Measurements from ENCODE around the gene CHCHD3.

GRCh38 chr7:132881317-132881716, 200.6 kb downstream of the CHCHD3 start:
- TF ChIP-seq, protein P1, sequence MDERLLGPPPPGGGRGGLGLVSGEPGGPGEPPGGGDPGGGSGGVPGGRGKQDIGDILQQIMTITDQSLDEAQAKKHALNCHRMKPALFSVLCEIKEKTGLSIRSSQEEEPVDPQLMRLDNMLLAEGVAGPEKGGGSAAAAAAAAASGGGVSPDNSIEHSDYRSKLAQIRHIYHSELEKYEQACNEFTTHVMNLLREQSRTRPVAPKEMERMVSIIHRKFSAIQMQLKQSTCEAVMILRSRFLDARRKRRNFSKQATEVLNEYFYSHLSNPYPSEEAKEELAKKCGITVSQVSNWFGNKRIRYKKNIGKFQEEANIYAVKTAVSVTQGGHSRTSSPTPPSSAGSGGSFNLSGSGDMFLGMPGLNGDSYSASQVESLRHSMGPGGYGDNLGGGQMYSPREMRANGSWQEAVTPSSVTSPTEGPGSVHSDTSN (CRISPR knock-in tag; IDR thresholded peaks at IDR 0.05; ENCODE audit: low read depth) = no peak
- TF ChIP-seq, protein P1 (tag; conservative IDR thresholded peaks at IDR 0.05; ENCODE audit: low read depth) = no peak
- no peak for TF ChIP-seq PRPF4 (IDR thresholded peaks at IDR 0.05; ENCODE audit: insufficient read depth, low read depth, low read length, poor library complexity, severe bottlenecking)
- no peak for TF ChIP-seq POLR2A (conservative IDR thresholded peaks at IDR 0.05)
- TF ChIP-seq FOS (IDR thresholded peaks at IDR 0.05; ENCODE audit: extremely low read depth, insufficient read length) = no peak
- no peak for TF ChIP-seq EP300 (IDR thresholded peaks at IDR 0.05; ENCODE audit: low read length)
- no peak for TF ChIP-seq ZNF239 (CRISPR knock-in tag; IDR thresholded peaks at IDR 0.05)
- TF ChIP-seq, protein P2, sequence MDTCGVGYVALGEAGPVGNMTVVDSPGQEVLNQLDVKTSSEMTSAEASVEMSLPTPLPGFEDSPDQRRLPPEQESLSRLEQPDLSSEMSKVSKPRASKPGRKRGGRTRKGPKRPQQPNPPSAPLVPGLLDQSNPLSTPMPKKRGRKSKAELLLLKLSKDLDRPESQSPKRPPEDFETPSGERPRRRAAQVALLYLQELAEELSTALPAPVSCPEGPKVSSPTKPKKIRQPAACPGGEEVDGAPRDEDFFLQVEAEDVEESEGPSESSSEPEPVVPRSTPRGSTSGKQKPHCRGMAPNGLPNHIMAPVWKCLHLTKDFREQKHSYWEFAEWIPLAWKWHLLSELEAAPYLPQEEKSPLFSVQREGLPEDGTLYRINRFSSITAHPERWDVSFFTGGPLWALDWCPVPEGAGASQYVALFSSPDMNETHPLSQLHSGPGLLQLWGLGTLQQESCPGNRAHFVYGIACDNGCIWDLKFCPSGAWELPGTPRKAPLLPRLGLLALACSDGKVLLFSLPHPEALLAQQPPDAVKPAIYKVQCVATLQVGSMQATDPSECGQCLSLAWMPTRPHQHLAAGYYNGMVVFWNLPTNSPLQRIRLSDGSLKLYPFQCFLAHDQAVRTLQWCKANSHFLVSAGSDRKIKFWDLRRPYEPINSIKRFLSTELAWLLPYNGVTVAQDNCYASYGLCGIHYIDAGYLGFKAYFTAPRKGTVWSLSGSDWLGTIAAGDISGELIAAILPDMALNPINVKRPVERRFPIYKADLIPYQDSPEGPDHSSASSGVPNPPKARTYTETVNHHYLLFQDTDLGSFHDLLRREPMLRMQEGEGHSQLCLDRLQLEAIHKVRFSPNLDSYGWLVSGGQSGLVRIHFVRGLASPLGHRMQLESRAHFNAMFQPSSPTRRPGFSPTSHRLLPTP (IDR thresholded peaks at IDR 0.05; ENCODE audit: borderline replicate concordance, extremely low read depth, insufficient read length) = no peak
- TF ChIP-seq, protein P3, sequence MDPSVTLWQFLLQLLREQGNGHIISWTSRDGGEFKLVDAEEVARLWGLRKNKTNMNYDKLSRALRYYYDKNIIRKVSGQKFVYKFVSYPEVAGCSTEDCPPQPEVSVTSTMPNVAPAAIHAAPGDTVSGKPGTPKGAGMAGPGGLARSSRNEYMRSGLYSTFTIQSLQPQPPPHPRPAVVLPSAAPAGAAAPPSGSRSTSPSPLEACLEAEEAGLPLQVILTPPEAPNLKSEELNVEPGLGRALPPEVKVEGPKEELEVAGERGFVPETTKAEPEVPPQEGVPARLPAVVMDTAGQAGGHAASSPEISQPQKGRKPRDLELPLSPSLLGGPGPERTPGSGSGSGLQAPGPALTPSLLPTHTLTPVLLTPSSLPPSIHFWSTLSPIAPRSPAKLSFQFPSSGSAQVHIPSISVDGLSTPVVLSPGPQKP (CRISPR knock-in tag; IDR thresholded peaks at IDR 0.05) = no peak
- no peak for TF ChIP-seq FOXA3 (CRISPR knock-in tag; conservative IDR thresholded peaks at IDR 0.05 in 1 of 2, IDR thresholded peaks at IDR 0.05 in 1 of 2)
- TF ChIP-seq ZNF274 (IDR thresholded peaks at IDR 0.05; ENCODE audit: borderline replicate concordance, low read depth, low read length) = no peak
- no peak for TF ChIP-seq CTCF (IDR thresholded peaks at IDR 0.05 in 2 of 3, conservative IDR thresholded peaks at IDR 0.05 in 1 of 3; ENCODE audit: insufficient read depth in 2 of 3, low read depth in 1 of 3, low read length in 3 of 3)
- no peak for TF ChIP-seq FIP1L1 (IDR thresholded peaks at IDR 0.05; ENCODE audit: low read depth, low read length, poor library complexity, severe bottlenecking)
- no peak for TF ChIP-seq ZNF717 (CRISPR knock-in tag; IDR thresholded peaks at IDR 0.05)
- no peak for TF ChIP-seq ZNF830 (CRISPR knock-in tag; IDR thresholded peaks at IDR 0.05)

Measured in K562 (cell line).